VCaP (cell line): ENCODE results near the gene BBLN.
"Not testable (repeated sequence)": the region's sequence is repeated elsewhere in the genome, so short reads cannot be mapped to it uniquely, and the experiment has no call there.

Experiments
- H3K27ac ChIP-seq: fragments of 450-650 bp; 2 replicates; pipeline ENCODE4 v1.5.1; 2017
- TF ChIP-seq, protein P1 (sequence below): fragments of 450-650 bp; conservative IDR thresholded peaks from 2 replicates; pipeline ENCODE4 v1.5.1; 2017; ENCODE audit warnings: mild to moderate bottlenecking, moderate library complexity

Gene BBLN

DNA sequence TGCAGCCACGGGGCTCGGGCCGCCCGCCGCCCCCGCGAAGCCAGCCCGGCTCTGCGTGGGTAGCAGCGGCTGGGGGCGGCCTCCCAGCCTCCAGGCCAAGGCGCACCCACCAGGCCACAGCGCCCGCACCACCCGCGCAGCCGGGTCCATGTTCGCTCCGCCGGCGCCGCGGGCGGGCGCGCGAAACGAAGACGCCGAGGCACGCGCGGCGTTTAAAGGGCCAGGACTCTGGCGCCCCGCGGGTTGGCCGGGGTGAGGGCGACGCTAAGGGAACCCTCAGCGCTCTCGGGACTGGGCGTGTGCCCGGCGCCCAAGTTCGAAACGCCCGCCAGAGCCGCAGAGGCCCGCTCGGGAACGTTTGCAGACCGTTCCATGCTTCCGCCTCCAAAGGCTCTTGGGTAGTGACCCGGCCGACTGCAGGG, 32.5 kb upstream of the BBLN start, which contains the start of gene PTGES2:
PTGES2 (minus strand) TSS at position 162 of the 422 bp plus-strand sequence; CDS start at position 150, 12 bp downstream.
- H3K27ac ChIP-seq: peak within 1 kb of the TSS; percentile 97
- TF ChIP-seq, protein P1, sequence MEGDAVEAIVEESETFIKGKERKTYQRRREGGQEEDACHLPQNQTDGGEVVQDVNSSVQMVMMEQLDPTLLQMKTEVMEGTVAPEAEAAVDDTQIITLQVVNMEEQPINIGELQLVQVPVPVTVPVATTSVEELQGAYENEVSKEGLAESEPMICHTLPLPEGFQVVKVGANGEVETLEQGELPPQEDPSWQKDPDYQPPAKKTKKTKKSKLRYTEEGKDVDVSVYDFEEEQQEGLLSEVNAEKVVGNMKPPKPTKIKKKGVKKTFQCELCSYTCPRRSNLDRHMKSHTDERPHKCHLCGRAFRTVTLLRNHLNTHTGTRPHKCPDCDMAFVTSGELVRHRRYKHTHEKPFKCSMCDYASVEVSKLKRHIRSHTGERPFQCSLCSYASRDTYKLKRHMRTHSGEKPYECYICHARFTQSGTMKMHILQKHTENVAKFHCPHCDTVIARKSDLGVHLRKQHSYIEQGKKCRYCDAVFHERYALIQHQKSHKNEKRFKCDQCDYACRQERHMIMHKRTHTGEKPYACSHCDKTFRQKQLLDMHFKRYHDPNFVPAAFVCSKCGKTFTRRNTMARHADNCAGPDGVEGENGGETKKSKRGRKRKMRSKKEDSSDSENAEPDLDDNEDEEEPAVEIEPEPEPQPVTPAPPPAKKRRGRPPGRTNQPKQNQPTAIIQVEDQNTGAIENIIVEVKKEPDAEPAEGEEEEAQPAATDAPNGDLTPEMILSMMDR: no peak

- peak overlapping the region; percentile 97 for H3K27ac ChIP-seq
- TF ChIP-seq, protein P1: no peak
These were observed 31.9 kb upstream of the BBLN start for GRCh38 chr9:128127990-128128835.

- H3K27ac ChIP-seq: peak overlapping the region; percentile 97
- TF ChIP-seq, protein P1: no peak
These were observed 31.1 kb upstream of the BBLN start for GRCh38 chr9:128128836-128129590.

GRCh38 chr9:128129976-128130590, 30.0 kb upstream of the BBLN start:
- TF ChIP-seq, protein P1: peak; percentile 58
- not testable (repeated sequence) for H3K27ac ChIP-seq

DNA sequence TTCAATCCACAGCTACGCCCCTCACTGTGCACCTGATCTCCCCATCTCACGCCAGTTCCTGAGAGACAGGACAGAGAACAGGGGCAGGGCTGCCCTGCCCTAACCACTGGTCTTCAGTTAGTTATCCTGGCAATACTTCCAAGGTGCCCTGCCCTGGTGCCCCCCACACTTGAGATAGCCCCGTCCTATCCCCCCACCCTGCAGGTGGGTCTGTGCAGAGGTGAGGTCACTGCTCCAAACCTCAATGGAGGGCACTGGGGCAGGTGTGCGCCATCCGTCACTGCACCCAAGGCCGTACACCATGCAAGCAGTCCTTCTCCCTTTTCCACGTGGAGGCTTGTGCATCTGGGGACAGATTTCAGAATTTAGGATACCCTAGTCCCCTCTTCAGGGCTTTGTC, 29.4 kb upstream of the BBLN start:
- not testable (repeated sequence) for H3K27ac ChIP-seq

- not testable (repeated sequence) for H3K27ac ChIP-seq
These were observed 28.7 kb upstream of the BBLN start for GRCh38 chr9:128131346-128131745.

- H3K27ac ChIP-seq: not testable (repeated sequence)
These were observed 27.9 kb upstream of the BBLN start for GRCh38 chr9:128132139-128132538.

DNA sequence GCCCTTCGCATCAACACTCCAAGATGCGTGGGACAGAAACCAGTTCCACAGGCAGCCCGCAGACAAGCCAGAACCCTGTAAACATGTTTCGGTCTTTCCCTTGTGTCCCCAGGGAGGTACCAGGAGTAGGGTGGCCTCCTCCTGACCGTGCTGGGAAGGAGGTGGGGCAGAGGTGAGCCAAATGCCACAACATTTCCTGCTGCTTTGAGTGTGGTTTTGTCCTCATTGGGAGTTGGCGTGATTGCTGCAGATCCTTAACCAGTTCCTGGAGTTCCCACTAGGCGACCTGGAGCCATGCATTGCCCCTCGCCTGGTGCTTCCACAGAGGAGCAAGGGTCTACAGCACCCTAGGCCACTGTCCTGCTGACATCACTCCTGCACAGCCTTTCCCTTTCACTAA, 24.5 kb upstream of the BBLN start:
- not testable (repeated sequence) for H3K27ac ChIP-seq

DNA sequence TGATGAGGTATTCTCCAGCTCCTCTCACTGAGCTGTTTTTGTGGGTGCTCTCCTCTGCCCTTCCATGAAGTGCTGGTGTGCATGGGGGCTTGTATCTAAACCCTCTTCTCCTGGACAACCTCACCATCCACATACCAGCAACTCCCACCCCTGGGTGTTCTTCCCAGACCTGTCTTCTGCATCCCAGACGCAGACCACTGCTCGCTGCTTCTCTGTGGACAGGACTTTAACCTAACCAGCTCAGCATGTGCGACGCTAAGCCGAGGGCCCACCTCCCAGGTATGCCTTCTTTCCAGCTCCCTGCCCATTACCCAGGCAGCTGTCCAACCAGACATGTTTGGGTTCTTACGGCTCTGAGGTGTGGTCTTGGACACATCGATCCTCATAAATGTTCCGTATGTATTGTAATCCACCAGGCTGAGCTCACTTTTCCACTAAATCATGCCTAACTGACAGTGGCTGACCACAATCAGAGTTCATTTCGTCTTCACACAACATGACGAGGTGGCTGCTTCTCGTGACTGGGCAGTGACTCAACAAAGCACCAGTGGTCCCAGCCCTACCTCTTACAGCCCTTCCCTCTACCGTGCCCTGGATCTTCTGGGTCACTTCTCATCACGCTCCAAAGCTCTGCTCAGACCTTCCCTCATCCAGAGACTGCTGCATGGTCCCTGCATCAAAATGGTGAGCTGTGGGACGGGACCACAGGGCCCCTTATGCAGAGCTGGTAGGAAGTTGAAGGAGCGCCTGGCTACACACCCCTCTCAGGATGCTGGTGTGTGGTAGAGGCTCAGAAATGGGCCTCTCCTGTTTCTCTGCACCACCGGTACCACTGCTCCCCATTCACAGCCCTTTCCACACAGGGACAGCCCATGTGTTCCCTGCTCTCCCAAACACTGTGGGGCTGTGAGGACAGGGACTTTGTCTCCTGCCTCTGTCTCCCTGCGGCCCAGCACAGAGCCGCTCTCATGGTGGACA, 23.0 kb upstream of the BBLN start:
- no peak overlapping the region for H3K27ac ChIP-seq
- TF ChIP-seq, protein P1: no peak
